ENCODE measurements around the gene NACC2.

Gene NACC2

GRCh38 chr9:136098844-136099243 lies 3.8 kb upstream of the NACC2 start:
- in situ Hi-C loops (cut with MboI; ENCODE audit: low pct_unique_long_range_greater_than_20kb, low sequenced_read_pairs), result no loop called here
- DNase-seq, result no peak

- in situ Hi-C loops (cut with MboI; ENCODE audit: low pct_unique_long_range_greater_than_20kb, low sequenced_read_pairs), result no loop called here
- DNase-seq, result no peak
Measured at GRCh38 chr9:136098210-136098609, 3.1 kb upstream of the NACC2 start.

- no peak for DNase-seq
- in situ Hi-C loops (cut with MboI; ENCODE audit: low pct_unique_long_range_greater_than_20kb, low sequenced_read_pairs), result no loop called here
Measured at GRCh38 chr9:136096505-136097001, 1.5 kb upstream of the NACC2 start.

GRCh38 chr9:136093995-136094881 lies 851 bp downstream of the NACC2 start:
- in situ Hi-C loops (cut with MboI; ENCODE audit: low pct_unique_long_range_greater_than_20kb, low sequenced_read_pairs), result no loop called here
- peak; percentile 46 for DNase-seq

- no peak for DNase-seq
- in situ Hi-C loops (cut with MboI; ENCODE audit: low pct_unique_long_range_greater_than_20kb, low sequenced_read_pairs), result no loop called here
Measured at GRCh38 chr9:136093346-136093986, 1.6 kb downstream of the NACC2 start.

- in situ Hi-C loops (cut with MboI; ENCODE audit: low pct_unique_long_range_greater_than_20kb, low sequenced_read_pairs), result no loop called here
- no peak for DNase-seq
Measured at GRCh38 chr9:136092741-136093140, 2.3 kb downstream of the NACC2 start.

- in situ Hi-C loops (cut with MboI; ENCODE audit: low pct_unique_long_range_greater_than_20kb, low sequenced_read_pairs), result no loop called here
- DNase-seq, result no peak
Measured at GRCh38 chr9:136092353-136092650, 2.8 kb downstream of the NACC2 start.

GRCh38 chr9:136091582-136092352 lies 3.3 kb downstream of the NACC2 start:
- in situ Hi-C loops (cut with MboI; ENCODE audit: low pct_unique_long_range_greater_than_20kb, low sequenced_read_pairs), result no loop called here
- no peak for DNase-seq

GRCh38 chr9:136090768-136091581 lies 4.1 kb downstream of the NACC2 start:
- in situ Hi-C loops (cut with MboI; ENCODE audit: low pct_unique_long_range_greater_than_20kb, low sequenced_read_pairs), result no loop called here
- no peak for DNase-seq

- DNase-seq, result no peak
- in situ Hi-C loops (cut with MboI; ENCODE audit: low pct_unique_long_range_greater_than_20kb, low sequenced_read_pairs), result no loop called here
Measured at GRCh38 chr9:136090056-136090735, 4.9 kb downstream of the NACC2 start.

- peak; percentile 60 for DNase-seq
- in situ Hi-C loops (cut with MboI; ENCODE audit: low pct_unique_long_range_greater_than_20kb, low sequenced_read_pairs), result no loop called here
Measured at GRCh38 chr9:136089697-136090045, 5.4 kb downstream of the NACC2 start.

- in situ Hi-C loops (cut with MboI; ENCODE audit: low pct_unique_long_range_greater_than_20kb, low sequenced_read_pairs), result no loop called here
- no peak for DNase-seq
Measured at GRCh38 chr9:136088939-136089696, 6.0 kb downstream of the NACC2 start.

- no peak for DNase-seq
- in situ Hi-C loops (cut with MboI; ENCODE audit: low pct_unique_long_range_greater_than_20kb, low sequenced_read_pairs), result no loop called here
Measured at GRCh38 chr9:136088481-136088938, 6.6 kb downstream of the NACC2 start.

GRCh38 chr9:136087741-136088480 lies 7.2 kb downstream of the NACC2 start:
- no peak for DNase-seq
- in situ Hi-C loops (cut with MboI; ENCODE audit: low pct_unique_long_range_greater_than_20kb, low sequenced_read_pairs), result no loop called here

- in situ Hi-C loops (cut with MboI; ENCODE audit: low pct_unique_long_range_greater_than_20kb, low sequenced_read_pairs), result no loop called here
- no peak for DNase-seq
Measured at GRCh38 chr9:136086951-136087740, 7.9 kb downstream of the NACC2 start.

- in situ Hi-C loops (cut with MboI; ENCODE audit: low pct_unique_long_range_greater_than_20kb, low sequenced_read_pairs), result no loop called here
- DNase-seq, result no peak
Measured at GRCh38 chr9:136086213-136086881, 8.7 kb downstream of the NACC2 start.

Data from KBM-7 (cell line).